Natural killer cell (primary cell): ENCODE measurements around the gene MACROD2. TPM values are rescaled to one million over a fixed set of nuclear protein-coding genes. Genes with fewer than 3 reads are reported as not detected.

Source experiments
- ATAC-seq, 3 donors: fragments of 150-1000 bp in 2 of 3; fragments of 200-7000 bp in 1 of 3; cut with Tn5 transposase; 1 replicate in 1 of 3; 2 replicates in 2 of 3; pipeline ENCODE4 v1.10.0; 2021; ENCODE audit warnings: mild to moderate bottlenecking in 2 of 3, moderate library complexity in 2 of 3
- DNase-seq, 2 donors: peaks; one replicate each; pipeline versions ENCODE4 v3.0.0 to v3.0.0-alpha.2; 2013 to 2021; ENCODE audit warnings: mixed read lengths in 1 of 2
- H3K27ac ChIP-seq: one replicate; pipeline ENCODE4 v1.5.1; 2013; ENCODE audit warnings: mild to moderate bottlenecking, low read length
- H3K27me3 ChIP-seq: one replicate; pipeline ENCODE4 v1.6.1; 2013; ENCODE audit warnings: low read length; ENCODE audit not compliant: control insufficient read depth, insufficient read depth
- H3K36me3 ChIP-seq: one replicate; pipeline ENCODE4 v1.6.1; 2013; ENCODE audit warnings: low read length; ENCODE audit not compliant: control insufficient read depth, insufficient read depth
- H3K4me1 ChIP-seq: one replicate; pipeline ENCODE4 v1.6.1; 2013; ENCODE audit warnings: low read length; ENCODE audit not compliant: control insufficient read depth, insufficient read depth
- H3K4me3 ChIP-seq: one replicate; pipeline ENCODE4 v1.5.1; 2013; ENCODE audit warnings: low read length
- H3K9me3 ChIP-seq: one replicate; pipeline ENCODE4 v1.6.1; 2013; ENCODE audit warnings: low read length; ENCODE audit not compliant: control insufficient read depth, insufficient read depth
- H3K27ac Mint-ChIP-seq, 2 donors: one replicate each; pipeline ENCODE4 v1.8.0; 2022; ENCODE audit warnings: mild to moderate bottlenecking in 2 of 2, mixed read lengths in 2 of 2, moderate library complexity in 1 of 2
- H3K27me3 Mint-ChIP-seq, 2 donors: one replicate each; pipeline ENCODE4 v1.8.0; 2022; ENCODE audit warnings: low read depth in 2 of 2, mixed read lengths in 2 of 2
- H3K36me3 Mint-ChIP-seq: one replicate; pipeline ENCODE4 v1.8.0; 2022; ENCODE audit warnings: mixed read lengths
- H3K4me1 Mint-ChIP-seq, 2 donors: one replicate each; pipeline ENCODE4 v1.8.0; 2022; ENCODE audit warnings: mixed read lengths in 2 of 2
- H3K4me3 Mint-ChIP-seq: one replicate; pipeline ENCODE4 v1.8.0; 2022; ENCODE audit warnings: mild to moderate bottlenecking, moderate library complexity, mixed read lengths
- H3K9me3 Mint-ChIP-seq, 2 donors: one replicate each; pipeline ENCODE4 v1.8.0; 2022; ENCODE audit warnings: mixed read lengths in 2 of 2
- CTCF ChIP-seq: fragments of 200-600 bp; IDR thresholded peaks from one replicate; pipeline ENCODE4 v1.8.0; 2022; ENCODE audit warnings: antibody characterized with exemption
- WGBS: methylation state at CpG from one replicate; pipeline ENCODE4 v1.1.7; 2013; ENCODE audit warnings: missing lambda C conversion rate; ENCODE audit not compliant: insufficient coverage; 5-methylcytosine and 5-hydroxymethylcytosine counted together
- intact Hi-C: fragments of 100-400 bp; cut with micrococcal nuclease; formaldehyde crosslinking; loops from one replicate; pipeline ENCODE4 v1.14.2; 2022
- total RNA-seq, 4 donors: library from RNA; stranded (reverse); fragments of 120-200 nt in 1 of 4; gene quantifications; one replicate each; pipeline versions ENCODE4 v1.2.3 to v1.2.4, GENCODE V29; 2013 to 2022

MACROD2 gene
- total RNA-seq, 3 donors from 2014 or later (not counting 1 experiment from before 2014, with no cell fraction given), result 0.19 to 0.88 TPM; not detected in 1

- 68% methylated on average over 1 of the region's 1 CpG for WGBS
Observed at GRCh38 chr20:14883324-14883723, 888.0 kb downstream of the MACROD2 start.

GRCh38 chr20:14885661-14886060 is 890.3 kb downstream of the MACROD2 start:
- DNase-seq, result no peak
- TF ChIP-seq CTCF, result no peak
- Histone ChIP-seq H3K4me1 (no peaks in the 10 kb centered on the region), H3K4me3 (no peak overlapping the region), H3K36me3 (no peaks in the 10 kb centered on the region), H3K27ac (no peak overlapping the region), H3K9me3 (peaks cover 4% of the 10 kb centered on the region), H3K27me3 (no peaks in the 10 kb centered on the region)
- Mint-ChIP-seq H3K36me3 (no peaks in the 10 kb centered on the region), H3K27me3 (no peaks in the 10 kb centered on the region), H3K9me3 (peaks cover 19% of the 10 kb centered on the region in 2 donors), H3K4me1 (no peaks in the 10 kb centered on the region), H3K4me3 (no peak overlapping the region), H3K27ac (no peak overlapping the region)
- intact Hi-C loops, result no loop called here
- no peak for ATAC-seq
- 87% methylated on average over 1 of the region's 1 CpG for WGBS

More at GRCh38 chr20:14883324-14883723, 888.0 kb downstream of the MACROD2 start:
- peaks cover 11 to 17% of the 10 kb centered on the region in 2 donors for H3K9me3 Mint-ChIP-seq
- no peak for TF ChIP-seq CTCF
- H3K36me3 Mint-ChIP-seq, result no peaks in the 10 kb centered on the region
- H3K4me1 ChIP-seq, result no peaks in the 10 kb centered on the region
- H3K4me3 Mint-ChIP-seq, result no peak overlapping the region
- H3K9me3 ChIP-seq, result peaks cover 5% of the 10 kb centered on the region
- no peak overlapping the region for H3K4me3 ChIP-seq
- no peak overlapping the region for H3K27ac Mint-ChIP-seq
- intact Hi-C loops, result no loop called here
- H3K4me1 Mint-ChIP-seq, result no peaks in the 10 kb centered on the region
- H3K27me3 ChIP-seq, result no peaks in the 10 kb centered on the region
- DNase-seq, result no peak
- no peaks in the 10 kb centered on the region for H3K36me3 ChIP-seq
- H3K27me3 Mint-ChIP-seq, result no peaks in the 10 kb centered on the region
- no peak for ATAC-seq
- no peak overlapping the region for H3K27ac ChIP-seq

- Histone ChIP-seq H3K4me1 (no peaks in the 10 kb centered on the region), H3K27me3 (no peaks in the 10 kb centered on the region), H3K4me3 (no peak overlapping the region), H3K27ac (no peak overlapping the region), H3K9me3 (no peaks in the 10 kb centered on the region), H3K36me3 (no peaks in the 10 kb centered on the region)
- WGBS, result 77% methylated on average over 3 of the region's 3 CpGs
- intact Hi-C loops, result no loop called here
- Mint-ChIP-seq H3K4me1 (no peaks in the 10 kb centered on the region), H3K27ac (no peak overlapping the region), H3K27me3 (no peaks in the 10 kb centered on the region), H3K9me3 (peaks cover 19 to 22% of the 10 kb centered on the region in 2 donors), H3K36me3 (no peaks in the 10 kb centered on the region), H3K4me3 (no peak overlapping the region)
- DNase-seq (no peak), ATAC-seq (no peak)
- no peak for TF ChIP-seq CTCF
Observed at GRCh38 chr20:14888134-14888533, 892.8 kb downstream of the MACROD2 start.
